ENCODE results near the gene BHLHE40. TPM values are rescaled to one million over a fixed set of nuclear protein-coding genes. Genes with fewer than 3 reads are reported as not detected.

BHLHE40 gene
- total and polyA plus RNA-seq, 10 of the 15 experiments (the other 5 are each of a cell fraction or from before 2014, with no cell fraction given) = 25.2 to 106 (median 51.4) TPM

GRCh38 chr3:4981665-4982494 is 2.6 kb downstream of the BHLHE40 start:
- Histone ChIP-seq H2AFZ (ENCODE audit: control insufficient read depth, low read depth, low read length) (no peak overlapping the region), H3K79me2 (ENCODE audit: control insufficient read depth, insufficient read depth, low read length) (peaks cover 61% of the 10 kb centered on the region), H3K4me2 (ENCODE audit: control insufficient read depth, insufficient read depth) (peak overlapping the region; percentile 93), H3K4me3 (peak overlapping the region; percentile 81), H4K20me1 (ENCODE audit: control insufficient read depth, insufficient read depth) (no peaks in the 10 kb centered on the region; the same call in 1 of the 2 replicates), H3K36me3 (ENCODE audit: control insufficient read depth in 2 of 2, insufficient read depth in 2 of 2, low read length in 1 of 2) (peaks cover 7 to 13% of the 10 kb centered on the region in 2 experiments), H3K27ac (ENCODE audit: control insufficient read depth, insufficient read depth) (peak overlapping the region; percentile 87), H3K9ac (ENCODE audit: control insufficient read depth, insufficient read depth, low read length) (peak overlapping the region; percentile 73), H3K27me3 (replicated peaks in 1 of 2; ENCODE audit: control insufficient read depth in 2 of 2, insufficient read depth in 2 of 2, low read length in 1 of 2) (no peaks in the 10 kb centered on the region), H3K9me3 (replicated peaks; ENCODE audit: control insufficient read depth, insufficient read depth, low read length) (no peaks in the 10 kb centered on the region), H3K4me1 (ENCODE audit: control insufficient read depth, insufficient read depth, low read length) (peaks cover 29% of the 10 kb centered on the region)
- ChIA-PET RAD21 (ENCODE audit: unreplicated experiment) (interaction anchor here (1.2 to 16.1 kb wide), 10 partner anchors 12 to 270 kb away, joined by 3 to 421 read pairs (median 122); no protein-coding TSS in a partner anchor), CTCF (interaction anchor here (0.7 to 14.2 kb wide), 13 partner anchors 21 to 271 kb away, joined by 3 to 330 read pairs (median 9); no protein-coding TSS in a partner anchor), POLR2A (interaction anchor here (1.4 to 14.4 kb wide), 8 partner anchors 17 to 227 kb away, joined by 3 to 230 read pairs (median 61); no protein-coding TSS in a partner anchor), SMC1A (ENCODE audit: uncharacterized antibody, unreplicated experiment) (interaction anchor here (1.0 to 13.6 kb wide), 20 partner anchors 9 to 271 kb away, joined by 3 to 186 read pairs (median 16); no protein-coding TSS in a partner anchor)
- ATAC-seq (no peak), FAIRE-seq (no peak), DNase-seq (ENCODE audit: low read depth, low spot score) (no peak)
- in situ Hi-C loops (cut with MboI) = loop anchor here (5.0 kb wide), 2 partner anchors 230 to 265 kb away; no protein-coding TSS in a partner anchor
- WGBS (ENCODE audit: insufficient coverage, insufficient replicate concordance, low lambda C conversion rate, missing lambda C conversion rate) = 3% methylated on average over 8 of the region's 8 CpGs
- intact Hi-C loops (cut with micrococcal nuclease; ENCODE audit: unreplicated experiment) = loop anchor here (10.0 kb wide), 1 partner anchor 477 kb away; no protein-coding TSS in a partner anchor
- BruUV-seq (replicated peaks) = no TSS peak
- no peak for TF ChIP-seq ELK1 (IDR thresholded peaks at IDR 0.05; ENCODE audit: low read depth, low read length)
- TF ChIP-seq MAX (IDR thresholded peaks at IDR 0.05; ENCODE audit: low read depth, low read length) = no peak
- TF ChIP-seq TCF12 (IDR thresholded peaks at IDR 0.05; ENCODE audit: low read depth, low read length) = no peak
- 0 out of 4 replicates have a peak, but pooled peaks of 1 of the 2 experiments have one; percentile 3 for TF ChIP-seq BHLHE40 (IDR thresholded peaks at IDR 0.05; ENCODE audit: borderline replicate concordance in 1 of 2, low read depth in 2 of 2, low read length in 1 of 2)
- no peak for TF ChIP-seq PAX5 (IDR thresholded peaks at IDR 0.05; ENCODE audit: borderline replicate concordance, low read depth, low read length)
- TF ChIP-seq SIN3A (IDR thresholded peaks at IDR 0.05; ENCODE audit: low read depth, low read length) = 0 out of 2 replicates have a peak, but pooled peaks have one; percentile 39
- TF ChIP-seq CBFB (IDR thresholded peaks at IDR 0.05; ENCODE audit: low read depth) = no peak; the same call in 1 of the 2 replicates
- no peak for TF ChIP-seq ETV6 (conservative IDR thresholded peaks at IDR 0.05 in 1 of 2, IDR thresholded peaks at IDR 0.05 in 1 of 2; ENCODE audit: borderline replicate concordance in 1 of 2, low read depth in 1 of 2)
- TF ChIP-seq BACH1 (IDR thresholded peaks at IDR 0.05; ENCODE audit: borderline replicate concordance) = peak; percentile 54; the same call in 1 of the 2 replicates
- no peak; the same call in 1 of the 2 replicates for TF ChIP-seq RCOR1 (conservative IDR thresholded peaks at IDR 0.05; ENCODE audit: low read depth, low read length)
- peak; percentile 78; the same call in 1 of the 2 replicates for TF ChIP-seq SMAD5 (IDR thresholded peaks at IDR 0.05; ENCODE audit: low read depth)
- no peak for TF ChIP-seq ATF2 (IDR thresholded peaks at IDR 0.05; ENCODE audit: low read length)
- no peak for TF ChIP-seq CEBPZ (IDR thresholded peaks at IDR 0.05; ENCODE audit: low read depth, low read length)
- TF ChIP-seq CREM (IDR thresholded peaks at IDR 0.05; ENCODE audit: low read depth) = no peak
- TF ChIP-seq EED (IDR thresholded peaks at IDR 0.05; ENCODE audit: low read depth) = peak; percentile 88

Data from GM12878 (cell line).